SJCRH30 (cell line): ENCODE results near the gene ANGPTL7. TPM values are rescaled to one million over a fixed set of nuclear protein-coding genes. Genes with fewer than 3 reads are reported as not detected.
"Not testable (repeated sequence)": the region's sequence is repeated elsewhere in the genome, so short reads cannot be mapped to it uniquely, and the experiment has no call there.

Experiments
- DNase-seq, 2 experiments: peaks; one replicate each; pipeline ENCODE4 v3.0.0-alpha.2; 2015 to 2020
- H3K27ac ChIP-seq: fragments of 250-450 bp; sonication (Bioruptor Pico); 2 replicates; pipeline ENCODE4 v1.5.1; 2020; ENCODE audit warnings: mild to moderate bottlenecking, moderate library complexity
- H3K27me3 ChIP-seq: fragments of 250-450 bp; sonication (Bioruptor Pico); 2 replicates; pipeline ENCODE4 v1.5.1; 2020; ENCODE audit warnings: mild to moderate bottlenecking, moderate library complexity
- H3K36me3 ChIP-seq: fragments of 250-450 bp; sonication (Bioruptor Pico); 2 replicates; pipeline ENCODE4 v1.5.1; 2020; ENCODE audit warnings: mild to moderate bottlenecking, moderate library complexity
- H3K4me1 ChIP-seq: fragments of 250-450 bp; sonication (Bioruptor Pico); 2 replicates; pipeline ENCODE4 v1.5.1; 2020; ENCODE audit warnings: mild to moderate bottlenecking, moderate library complexity
- H3K4me3 ChIP-seq: fragments of 250-450 bp; sonication (Bioruptor Pico); 2 replicates; pipeline ENCODE4 v1.5.1; 2020; ENCODE audit warnings: mild to moderate bottlenecking, moderate library complexity
- H3K9me3 ChIP-seq: fragments of 250-450 bp; sonication (Bioruptor Pico); replicated peaks from 2 replicates; pipeline ENCODE4 v1.5.1; 2020; ENCODE audit warnings: mild to moderate bottlenecking, moderate library complexity
- total RNA-seq: library from RNA; depleted of rRNA; stranded (reverse); fragments of >200 nt; shearing (Covaris generic); gene quantifications from 2 replicates; pipeline ENCODE4 v1.2.3, GENCODE V29; 2014

Gene ANGPTL7
- total RNA-seq, 1 experiment from 2014 or later, result not detected

DNA sequence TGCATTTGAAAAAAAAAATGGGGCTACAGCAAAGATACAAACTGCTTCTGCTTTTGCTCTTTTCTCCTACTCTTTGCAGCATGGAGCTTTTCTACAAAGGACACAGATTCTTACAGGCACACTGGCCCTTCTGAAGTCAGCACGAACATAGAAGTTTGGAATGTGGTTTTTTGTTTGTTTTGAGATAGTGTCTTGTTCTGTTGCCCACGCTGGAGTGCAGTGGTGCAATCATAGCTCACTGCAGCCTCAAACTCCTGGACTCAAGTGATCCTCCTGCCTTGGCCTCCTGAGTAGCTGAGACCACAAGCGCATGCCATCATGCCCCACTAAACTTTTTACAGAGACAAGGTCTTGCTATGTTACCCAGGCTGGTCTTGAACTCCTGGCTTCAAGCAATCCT is 9.4 kb upstream of the ANGPTL7 start:
- H3K4me1 ChIP-seq, H3K4me3 ChIP-seq, DNase-seq, H3K27me3 ChIP-seq, H3K27ac ChIP-seq, H3K9me3 ChIP-seq: not testable (repeated sequence)
- H3K36me3 ChIP-seq, result peaks cover 41% of the 10 kb centered on the region

DNA sequence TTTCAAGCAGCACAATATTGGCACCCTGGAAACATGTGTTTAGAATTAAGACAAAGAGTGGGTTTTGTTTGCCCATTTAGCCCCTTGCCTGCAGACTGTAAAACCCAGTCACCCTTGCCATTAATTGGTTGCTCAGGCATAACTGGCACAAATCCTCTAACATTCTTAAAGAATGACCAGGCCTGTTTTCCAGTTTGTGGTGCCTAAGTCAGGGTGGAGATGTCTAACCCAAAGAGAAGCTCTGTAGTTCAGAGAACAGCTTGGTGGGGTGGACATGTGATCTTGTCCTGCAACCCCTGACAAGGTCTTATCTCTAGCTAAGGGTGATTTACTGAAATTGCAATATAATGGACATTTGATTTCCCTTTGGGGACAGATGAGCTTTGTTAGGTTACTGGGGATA is 8.8 kb upstream of the ANGPTL7 start:
- no peak for DNase-seq
- Histone ChIP-seq H3K9me3 (no peaks in the 10 kb centered on the region), H3K4me3 (no peak overlapping the region), H3K27ac (no peak overlapping the region), H3K36me3 (peaks cover 41% of the 10 kb centered on the region), H3K27me3 (no peaks in the 10 kb centered on the region), H3K4me1 (peaks cover 4% of the 10 kb centered on the region; the same call in 1 of the 2 replicates)

- H3K27me3 ChIP-seq, result no peaks in the 10 kb centered on the region
- H3K4me1 ChIP-seq, result no peaks in the 10 kb centered on the region
- no peak overlapping the region for H3K4me3 ChIP-seq
- H3K27ac ChIP-seq, result no peak overlapping the region
- H3K36me3 ChIP-seq, result peaks cover 49% of the 10 kb centered on the region
- H3K9me3 ChIP-seq, result no peaks in the 10 kb centered on the region
- DNase-seq, result no peak
Observed at GRCh38 chr1:11182884-11183283, 6.3 kb upstream of the ANGPTL7 start.

- no peaks in the 10 kb centered on the region for H3K4me1 ChIP-seq
- no peak overlapping the region for H3K4me3 ChIP-seq
- DNase-seq, result no peak
- no peaks in the 10 kb centered on the region for H3K27me3 ChIP-seq
- no peaks in the 10 kb centered on the region for H3K9me3 ChIP-seq
- peaks cover 56% of the 10 kb centered on the region for H3K36me3 ChIP-seq
- H3K27ac ChIP-seq, result no peak overlapping the region
Observed at GRCh38 chr1:11184973-11185372, 4.2 kb upstream of the ANGPTL7 start.

GRCh38 chr1:11187000-11187399 is 2.2 kb upstream of the ANGPTL7 start:
- H3K36me3 ChIP-seq, result peaks cover 62% of the 10 kb centered on the region
- H3K4me1 ChIP-seq, result no peaks in the 10 kb centered on the region
- no peak overlapping the region for H3K4me3 ChIP-seq
- H3K27ac ChIP-seq, result no peak overlapping the region
- no peaks in the 10 kb centered on the region for H3K9me3 ChIP-seq
- no peaks in the 10 kb centered on the region for H3K27me3 ChIP-seq
- DNase-seq, result no peak

DNA sequence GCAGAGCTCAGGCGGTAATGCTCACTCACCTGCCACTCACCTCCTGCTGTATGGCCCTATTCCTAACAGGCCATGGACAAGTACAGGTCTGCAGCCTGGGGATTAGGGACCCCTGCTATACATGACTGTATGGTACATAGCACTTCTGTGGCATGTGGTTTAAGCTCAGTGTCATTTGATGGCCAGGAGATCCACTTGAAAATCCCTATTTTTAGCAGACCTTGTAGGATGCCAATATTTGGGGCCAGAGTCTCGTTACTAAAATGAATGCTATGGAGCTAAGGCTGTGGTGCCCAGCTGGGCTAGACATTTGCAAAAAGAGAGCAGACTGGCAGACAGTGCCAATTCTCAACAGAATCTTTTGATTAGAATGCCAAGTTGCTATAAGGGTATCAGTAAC is 1.7 kb upstream of the ANGPTL7 start:
- no peak for DNase-seq
- Histone ChIP-seq H3K27ac (no peak overlapping the region), H3K9me3 (no peaks in the 10 kb centered on the region), H3K27me3 (no peaks in the 10 kb centered on the region), H3K4me1 (no peaks in the 10 kb centered on the region), H3K36me3 (peaks cover 66% of the 10 kb centered on the region), H3K4me3 (no peak overlapping the region)

GRCh38 chr1:11187931-11188330 is 1.2 kb upstream of the ANGPTL7 start:
- no peaks in the 10 kb centered on the region for H3K9me3 ChIP-seq
- no peaks in the 10 kb centered on the region for H3K4me1 ChIP-seq
- peaks cover 66% of the 10 kb centered on the region for H3K36me3 ChIP-seq
- no peak for DNase-seq
- H3K27me3 ChIP-seq, result no peaks in the 10 kb centered on the region
- no peak overlapping the region for H3K27ac ChIP-seq
- H3K4me3 ChIP-seq, result no peak overlapping the region

- no peaks in the 10 kb centered on the region for H3K4me1 ChIP-seq
- DNase-seq, result no peak
- H3K4me3 ChIP-seq, result no peak overlapping the region
- H3K36me3 ChIP-seq, result peaks cover 65% of the 10 kb centered on the region
- H3K27ac ChIP-seq, result no peak overlapping the region
- no peaks in the 10 kb centered on the region for H3K9me3 ChIP-seq
- no peaks in the 10 kb centered on the region for H3K27me3 ChIP-seq
Observed at GRCh38 chr1:11188381-11188780, 774 bp upstream of the ANGPTL7 start.

- Histone ChIP-seq H3K36me3 (peaks cover 68% of the 10 kb centered on the region), H3K27me3 (no peaks in the 10 kb centered on the region), H3K27ac (no peak overlapping the region), H3K9me3 (no peaks in the 10 kb centered on the region), H3K4me3 (no peak overlapping the region), H3K4me1 (no peaks in the 10 kb centered on the region)
- DNase-seq, result no peak
Observed at GRCh38 chr1:11193376-11193775, 4.2 kb downstream of the ANGPTL7 start.

GRCh38 chr1:11194407-11195176 is 5.4 kb downstream of the ANGPTL7 start:
- H3K9me3 ChIP-seq, result no peaks in the 10 kb centered on the region
- no peaks in the 10 kb centered on the region for H3K4me1 ChIP-seq
- H3K27ac ChIP-seq, result no peak overlapping the region
- no peaks in the 10 kb centered on the region for H3K27me3 ChIP-seq
- no peak overlapping the region for H3K4me3 ChIP-seq
- H3K36me3 ChIP-seq, result peaks cover 66% of the 10 kb centered on the region
- DNase-seq, result peak in 1 of 2 experiments; percentile 14

GRCh38 chr1:11196945-11197344 is 7.8 kb downstream of the ANGPTL7 start:
- Histone ChIP-seq H3K4me1 (no peaks in the 10 kb centered on the region), H3K4me3 (no peak overlapping the region), H3K27me3 (no peaks in the 10 kb centered on the region), H3K36me3 (peaks cover 56% of the 10 kb centered on the region), H3K9me3 (no peaks in the 10 kb centered on the region), H3K27ac (no peak overlapping the region)
- DNase-seq, result no peak

DNA sequence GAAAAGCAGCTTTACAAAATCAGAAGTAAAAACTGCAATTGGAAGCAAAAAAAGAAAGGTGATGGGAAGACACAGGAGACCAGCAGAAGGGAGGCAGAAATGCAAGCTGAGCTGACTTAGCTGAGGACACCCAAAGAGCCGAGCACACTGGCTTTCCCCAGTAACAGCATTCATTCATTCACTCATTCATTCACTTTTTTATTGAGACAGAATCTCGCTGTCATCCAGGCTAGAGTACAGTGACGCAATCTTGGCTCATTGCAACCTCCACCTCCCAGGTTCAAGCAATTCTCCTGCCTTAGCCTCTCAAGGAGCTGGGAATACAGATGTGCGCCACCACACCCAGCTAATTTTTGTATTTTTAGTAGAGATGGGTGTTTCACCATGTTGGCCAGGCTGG is 8.2 kb downstream of the ANGPTL7 start:
- Histone ChIP-seq H3K27me3 (no peaks in the 10 kb centered on the region), H3K27ac (no peak overlapping the region), H3K36me3 (peaks cover 52% of the 10 kb centered on the region), H3K4me3 (no peak overlapping the region), H3K4me1 (no peaks in the 10 kb centered on the region), H3K9me3 (no peaks in the 10 kb centered on the region)
- no peak for DNase-seq

DNA sequence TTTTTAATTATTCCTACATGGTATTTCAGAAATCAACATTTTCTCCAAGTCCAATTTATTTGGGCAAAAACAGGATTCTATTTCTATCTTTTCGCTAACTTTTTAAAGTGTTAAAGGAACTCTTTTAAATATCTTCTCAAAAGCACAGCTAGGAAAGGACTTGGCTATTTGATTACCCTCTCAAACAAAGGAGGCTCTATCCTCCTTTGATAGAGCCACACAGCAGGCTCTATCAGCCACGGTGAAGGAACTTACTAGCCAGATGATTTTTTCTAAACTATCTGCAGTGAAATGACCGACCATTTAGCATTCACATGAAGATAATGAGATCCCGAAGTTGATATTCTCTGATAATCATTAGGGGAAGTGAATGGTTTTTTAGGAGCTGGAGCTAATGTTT is 9.1 kb downstream of the ANGPTL7 start:
- H3K36me3 ChIP-seq, result peaks cover 53% of the 10 kb centered on the region
- H3K4me1 ChIP-seq, result no peaks in the 10 kb centered on the region
- no peak overlapping the region for H3K27ac ChIP-seq

DNA sequence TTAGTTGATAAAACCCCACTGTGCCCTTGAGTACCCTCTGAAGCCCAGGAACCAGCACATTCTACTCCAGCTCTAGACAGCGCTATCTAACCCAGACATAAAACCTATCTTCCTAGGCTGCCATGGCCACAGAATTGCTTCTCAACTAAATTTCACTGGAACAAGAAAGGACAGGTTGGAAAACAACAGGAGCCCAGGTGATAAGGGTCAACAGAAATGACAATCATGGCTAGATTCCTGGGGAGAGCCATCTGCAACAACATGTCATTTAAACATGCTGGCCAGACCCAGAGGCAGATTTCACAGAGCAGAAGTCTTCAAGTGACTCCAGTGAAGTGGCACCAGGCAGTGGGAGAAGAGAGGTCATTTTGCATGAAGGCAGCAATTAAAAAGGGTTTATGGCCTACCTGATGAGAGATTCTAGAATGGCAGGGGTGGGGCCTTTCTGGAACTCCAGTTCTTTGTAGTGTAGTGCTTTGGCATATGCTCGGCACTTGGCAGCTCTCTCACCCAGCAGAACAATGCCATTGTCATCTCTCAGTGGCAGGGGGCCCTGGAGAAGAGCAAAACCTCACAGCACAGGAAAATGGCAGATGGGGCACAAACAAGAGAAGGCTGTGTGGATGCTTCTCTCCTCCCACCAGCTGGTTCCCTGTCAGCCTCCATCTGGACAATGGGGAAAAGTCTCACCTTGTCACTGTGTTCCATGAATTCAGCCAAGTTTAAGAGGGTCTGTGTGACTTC is 9.9 kb downstream of the ANGPTL7 start:
- no peaks in the 10 kb centered on the region for H3K9me3 ChIP-seq
- peaks cover 53% of the 10 kb centered on the region for H3K36me3 ChIP-seq
- no peak for DNase-seq
- no peaks in the 10 kb centered on the region for H3K27me3 ChIP-seq
- no peak overlapping the region for H3K4me3 ChIP-seq
- no peak overlapping the region for H3K27ac ChIP-seq
- no peaks in the 10 kb centered on the region for H3K4me1 ChIP-seq

More for the DNA sequence above, 9.1 kb downstream of the ANGPTL7 start:
- H3K9me3 ChIP-seq, result no peaks in the 10 kb centered on the region
- H3K4me3 ChIP-seq, result no peak overlapping the region
- H3K27me3 ChIP-seq, result no peaks in the 10 kb centered on the region
- no peak for DNase-seq

DNA sequence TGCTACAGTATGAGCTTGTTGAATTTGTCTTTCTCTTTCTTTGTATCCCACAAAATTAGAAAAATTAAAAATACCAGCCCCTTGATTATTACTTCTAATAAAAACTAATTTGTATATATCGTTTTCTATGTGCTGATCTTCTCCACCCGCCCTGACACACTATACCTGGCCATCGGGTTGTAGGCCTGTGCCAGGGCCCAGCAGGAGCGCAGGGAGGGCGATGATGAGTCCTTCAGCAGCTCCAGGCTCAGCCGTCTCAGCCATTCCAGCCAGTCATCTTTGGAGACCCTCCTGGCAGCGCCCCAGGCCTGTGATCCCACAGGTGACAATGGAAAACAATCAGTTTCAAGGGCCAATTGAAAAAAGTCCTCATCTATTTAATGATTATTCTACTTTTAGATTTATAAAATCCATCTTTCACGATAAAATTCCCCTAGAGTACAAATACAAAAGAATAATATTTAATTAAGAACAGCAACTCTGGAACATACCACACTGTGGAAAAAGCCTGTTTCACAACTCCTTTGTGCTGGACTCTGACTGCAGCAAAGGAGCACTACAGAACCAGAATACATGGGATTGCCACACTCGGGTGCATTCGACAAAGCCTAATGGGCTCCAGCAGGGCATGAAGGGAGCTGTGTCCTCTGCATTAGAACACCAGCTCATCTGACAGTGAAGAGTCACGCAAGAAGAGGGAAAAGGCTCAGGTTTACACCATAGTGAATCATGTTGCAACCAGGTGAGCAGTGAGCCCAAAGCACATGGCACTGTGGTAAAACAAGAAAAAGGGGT is 15.4 kb downstream of the ANGPTL7 start:
- no peak overlapping the region for H3K4me3 ChIP-seq
- H3K36me3 ChIP-seq, result peaks cover 58% of the 10 kb centered on the region
- DNase-seq, result no peak
- no peak overlapping the region for H3K27ac ChIP-seq
- no peaks in the 10 kb centered on the region for H3K9me3 ChIP-seq
- no peaks in the 10 kb centered on the region for H3K27me3 ChIP-seq
- H3K4me1 ChIP-seq, result no peaks in the 10 kb centered on the region
